ENCODE results near the gene REXO1.

REXO1 gene

GRCh38 chr19:1794424-1795172 is 53.7 kb downstream of the REXO1 start:
- TF ChIP-seq CTCF (conservative IDR thresholded peaks at IDR 0.05; ENCODE audit: low read depth, low read length), result no peak
- DNase-seq (ENCODE audit: low read depth), result no peak
- no peak overlapping the region for H3K4me3 ChIP-seq (ENCODE audit: low read length)

GRCh38 chr19:1791879-1792278 is 56.4 kb downstream of the REXO1 start:
- no peak overlapping the region for H3K4me3 ChIP-seq (ENCODE audit: low read length)
- no peak for DNase-seq (ENCODE audit: low read depth)
- no peak for TF ChIP-seq CTCF (conservative IDR thresholded peaks at IDR 0.05; ENCODE audit: low read depth, low read length)

GRCh38 chr19:1790054-1790792 is 58.1 kb downstream of the REXO1 start:
- no peak for DNase-seq (ENCODE audit: low read depth)
- no peak overlapping the region for H3K4me3 ChIP-seq (ENCODE audit: low read length)
- TF ChIP-seq CTCF (conservative IDR thresholded peaks at IDR 0.05; ENCODE audit: low read depth, low read length), result no peak

GRCh38 chr19:1789261-1790041 is 58.8 kb downstream of the REXO1 start:
- no peak for TF ChIP-seq CTCF (conservative IDR thresholded peaks at IDR 0.05; ENCODE audit: low read depth, low read length)
- no peak for DNase-seq (ENCODE audit: low read depth)
- no peak overlapping the region for H3K4me3 ChIP-seq (ENCODE audit: low read length)

GRCh38 chr19:1787116-1787515 is 61.2 kb downstream of the REXO1 start:
- DNase-seq (ENCODE audit: low read depth), result no peak
- TF ChIP-seq CTCF (conservative IDR thresholded peaks at IDR 0.05; ENCODE audit: low read depth, low read length), result no peak
- no peak overlapping the region for H3K4me3 ChIP-seq (ENCODE audit: low read length)

- no peak for DNase-seq (ENCODE audit: low read depth)
- TF ChIP-seq CTCF (conservative IDR thresholded peaks at IDR 0.05; ENCODE audit: low read depth, low read length), result no peak
- H3K4me3 ChIP-seq (ENCODE audit: low read length), result no peak overlapping the region
These were observed 61.6 kb downstream of the REXO1 start for GRCh38 chr19:1786668-1787067.

Data from retinal pigment epithelial cell (primary cell).